Measurements from ENCODE around the gene KPNA6. TPM values are rescaled to one million over a fixed set of nuclear protein-coding genes. Genes with fewer than 3 reads are reported as not detected.

Gene KPNA6
- total and polyA plus RNA-seq, 9 of the 15 experiments (the other 6 are each of a cell fraction or from before 2014, with no cell fraction given): 20.1 to 54.6 (median 32.2) TPM

GRCh38 chr1:32106663-32107275 is 1.1 kb upstream of the KPNA6 start (continued):
- TF ChIP-seq ESRRA (IDR thresholded peaks at IDR 0.05; ENCODE audit: borderline replicate concordance, low read depth) (no peak), ZNF830 (CRISPR knock-in tag; IDR thresholded peaks at IDR 0.05) (no peak), CBX3 (IDR thresholded peaks at IDR 0.05; ENCODE audit: borderline replicate concordance in 1 of 2, low read length in 2 of 2) (no peak), PHTF2 (CRISPR knock-in tag; IDR thresholded peaks at IDR 0.05) (no peak), ZNF174 (CRISPR knock-in tag; IDR thresholded peaks at IDR 0.05) (no peak), MED1 (CRISPR knock-in tag; IDR thresholded peaks at IDR 0.05; ENCODE audit: borderline replicate concordance) (no peak), SPI1 (IDR thresholded peaks at IDR 0.05; ENCODE audit: borderline replicate concordance, low read depth, low read length) (peak; percentile 67; the same call in 1 of the 2 replicates), ZNF695 (CRISPR knock-in tag; IDR thresholded peaks at IDR 0.05) (no peak), CBX5 (IDR thresholded peaks at IDR 0.05; ENCODE audit: borderline replicate concordance, low read depth) (no peak), KDM1A (IDR thresholded peaks at IDR 0.05) (peak; percentile 31 to 37; a peak in 1 of 4 replicates), RBM25 (IDR thresholded peaks at IDR 0.05; ENCODE audit: low read depth, low read length, severe bottlenecking) (peak; percentile 85), HDGF (IDR thresholded peaks at IDR 0.05) (no peak), MBD2 (IDR thresholded peaks at IDR 0.05; ENCODE audit: borderline replicate concordance, low read depth) (no peak), DPF2 (IDR thresholded peaks at IDR 0.05) (0 out of 2 replicates have a peak, but pooled peaks have one; percentile 4), MTA2 (IDR thresholded peaks at IDR 0.05; ENCODE audit: low read depth) (no peak), MCM2 (IDR thresholded peaks at IDR 0.05; ENCODE audit: low read depth) (no peak), NBN (IDR thresholded peaks at IDR 0.05; ENCODE audit: low read depth) (no peak), CHD7 (IDR thresholded peaks at IDR 0.05; ENCODE audit: low read depth, low read length) (no peak)
